ENCODE results near the gene TMEM74B.

The TMEM74B gene

GRCh38 chr20:1184638-1185315 lies at the start of gene TMEM74B:
TMEM74B (minus strand) TSS chr20:1184981; CDS start chr20:1183801, 1,180 bp downstream.
- no peak for DNase-seq (ENCODE audit: extremely low read depth, insufficient read length)
- TF ChIP-seq, protein P1, sequence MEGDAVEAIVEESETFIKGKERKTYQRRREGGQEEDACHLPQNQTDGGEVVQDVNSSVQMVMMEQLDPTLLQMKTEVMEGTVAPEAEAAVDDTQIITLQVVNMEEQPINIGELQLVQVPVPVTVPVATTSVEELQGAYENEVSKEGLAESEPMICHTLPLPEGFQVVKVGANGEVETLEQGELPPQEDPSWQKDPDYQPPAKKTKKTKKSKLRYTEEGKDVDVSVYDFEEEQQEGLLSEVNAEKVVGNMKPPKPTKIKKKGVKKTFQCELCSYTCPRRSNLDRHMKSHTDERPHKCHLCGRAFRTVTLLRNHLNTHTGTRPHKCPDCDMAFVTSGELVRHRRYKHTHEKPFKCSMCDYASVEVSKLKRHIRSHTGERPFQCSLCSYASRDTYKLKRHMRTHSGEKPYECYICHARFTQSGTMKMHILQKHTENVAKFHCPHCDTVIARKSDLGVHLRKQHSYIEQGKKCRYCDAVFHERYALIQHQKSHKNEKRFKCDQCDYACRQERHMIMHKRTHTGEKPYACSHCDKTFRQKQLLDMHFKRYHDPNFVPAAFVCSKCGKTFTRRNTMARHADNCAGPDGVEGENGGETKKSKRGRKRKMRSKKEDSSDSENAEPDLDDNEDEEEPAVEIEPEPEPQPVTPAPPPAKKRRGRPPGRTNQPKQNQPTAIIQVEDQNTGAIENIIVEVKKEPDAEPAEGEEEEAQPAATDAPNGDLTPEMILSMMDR (IDR thresholded peaks at IDR 0.05; ENCODE audit: insufficient read depth, low read length, poor library complexity, severe bottlenecking): no peak
- peak within 1 kb of the TSS; percentile 42 for H3K4me3 ChIP-seq (replicated peaks; ENCODE audit: low read depth, low read length)
- H3K27me3 ChIP-seq (replicated peaks; ENCODE audit: control insufficient read depth, insufficient read depth, low read length): peaks cover 4% of the 10 kb centered on the region; the same call in 1 of the 2 replicates
- no peaks in the 10 kb centered on the region for H3K36me3 ChIP-seq (ENCODE audit: control insufficient read depth, insufficient read depth, low read length)

DNA sequence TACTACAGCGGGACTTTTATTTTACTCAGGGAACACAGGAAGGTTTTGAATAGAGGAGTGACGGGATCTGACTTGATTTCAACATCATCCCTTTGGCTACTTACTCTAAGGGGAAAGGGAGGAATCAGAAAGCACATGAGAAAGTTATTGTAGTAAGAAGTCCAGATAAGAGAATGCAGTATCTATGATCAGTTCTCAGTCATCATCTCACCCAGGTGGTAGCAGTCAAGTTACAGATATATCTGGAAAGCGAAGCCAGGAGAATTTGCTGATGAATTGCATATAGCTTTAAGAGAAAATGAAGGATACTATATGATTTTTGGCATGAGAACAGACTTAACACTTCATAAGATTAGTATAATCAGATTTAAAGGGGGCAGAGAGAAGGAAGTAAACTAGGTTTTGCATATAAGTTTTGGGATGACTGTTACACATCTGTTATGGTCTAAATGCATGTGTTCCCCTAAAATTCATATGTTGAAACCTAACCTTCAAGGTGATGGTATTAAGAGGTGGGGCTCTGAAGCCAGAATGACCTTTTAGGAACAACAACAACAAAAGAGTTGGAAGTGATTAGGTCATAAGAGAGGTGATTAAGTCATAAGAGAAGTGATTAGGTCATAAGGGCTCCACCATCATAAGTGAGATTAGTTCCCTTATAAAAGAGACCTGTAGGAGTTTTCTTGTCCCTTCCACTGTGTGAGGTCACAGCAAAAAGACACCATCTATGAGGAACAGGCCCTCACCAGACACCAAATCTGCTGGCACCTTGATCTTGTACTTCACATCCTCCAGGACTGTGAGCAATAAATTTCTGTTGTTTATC lies 47.7 kb upstream of the TMEM74B start:
- Histone ChIP-seq H3K27me3 (replicated peaks; ENCODE audit: control insufficient read depth, insufficient read depth, low read length) (no peaks in the 10 kb centered on the region), H3K36me3 (ENCODE audit: control insufficient read depth, insufficient read depth, low read length) (no peaks in the 10 kb centered on the region)
- TF ChIP-seq, protein P1 (IDR thresholded peaks at IDR 0.05; ENCODE audit: insufficient read depth, low read length, poor library complexity, severe bottlenecking): no peak

GRCh38 chr20:1229541-1229940 lies 44.8 kb upstream of the TMEM74B start:
- Histone ChIP-seq H3K27me3 (replicated peaks; ENCODE audit: control insufficient read depth, insufficient read depth, low read length) (no peaks in the 10 kb centered on the region; the same call in 1 of the 2 replicates), H3K36me3 (ENCODE audit: control insufficient read depth, insufficient read depth, low read length) (no peaks in the 10 kb centered on the region), H3K4me3 (replicated peaks; ENCODE audit: low read depth, low read length) (no peak overlapping the region)
- DNase-seq (ENCODE audit: extremely low read depth, insufficient read length): no peak
- TF ChIP-seq, protein P1 (IDR thresholded peaks at IDR 0.05; ENCODE audit: insufficient read depth, low read length, poor library complexity, severe bottlenecking): no peak

More for the DNA sequence above, 47.7 kb upstream of the TMEM74B start:
- H3K4me3 ChIP-seq (replicated peaks; ENCODE audit: low read depth, low read length): no peak overlapping the region
- peak; percentile 18 for DNase-seq (ENCODE audit: extremely low read depth, insufficient read length)

DNA sequence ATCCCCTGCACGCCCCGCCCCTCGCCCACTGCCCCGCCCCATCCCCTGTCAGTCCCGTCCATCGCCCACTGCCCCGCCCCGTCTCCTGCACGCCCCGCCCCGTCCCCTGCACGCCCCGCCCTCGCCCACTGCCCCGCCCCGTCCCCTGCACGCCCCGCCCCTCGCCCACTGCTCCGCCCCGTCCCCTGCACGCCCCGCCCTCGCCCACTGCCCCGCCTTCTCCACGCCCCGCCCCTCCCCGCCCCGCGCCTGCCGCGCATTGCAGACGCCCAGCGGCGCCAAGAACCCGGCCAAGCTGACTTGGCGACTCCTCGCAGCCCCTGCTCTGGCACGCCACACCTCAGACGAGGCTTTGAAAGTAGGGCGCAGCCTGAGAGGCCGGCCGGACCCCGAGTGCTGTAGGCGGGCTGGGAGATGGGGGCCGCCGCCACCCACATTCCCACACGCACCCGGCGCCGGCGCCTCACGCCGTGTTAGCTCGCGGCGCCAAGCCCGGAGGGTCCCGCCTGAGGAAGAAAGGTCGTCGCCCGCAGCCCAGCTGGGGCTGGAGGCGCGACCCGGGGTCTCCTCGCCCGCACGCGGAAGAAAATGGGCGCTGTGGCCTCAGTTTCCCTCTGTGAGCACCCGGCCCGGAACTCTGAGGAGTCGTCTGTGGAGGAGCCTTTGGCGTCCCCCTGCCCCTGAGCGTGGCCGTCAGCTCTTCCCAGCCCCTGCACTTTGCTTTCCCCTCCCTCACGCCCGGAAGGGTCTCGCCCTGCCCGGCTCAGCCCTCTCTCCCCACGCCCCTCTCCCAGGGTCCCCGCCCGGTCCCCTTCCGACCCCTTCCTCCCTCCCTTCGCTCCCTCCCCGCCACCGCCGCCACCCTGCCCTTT lies 41.2 kb upstream of the TMEM74B start, which contains the start of gene RAD21L1:
Gene RAD21L1, plus strand, starts transcription at position 262 of the 872 bp plus-strand sequence. CDS start 2,410 bp downstream, outside the sequence.
- Histone ChIP-seq H3K27me3 (replicated peaks; ENCODE audit: control insufficient read depth, insufficient read depth, low read length) (no peaks in the 10 kb centered on the region; the same call in 1 of the 2 replicates), H3K4me3 (replicated peaks; ENCODE audit: low read depth, low read length) (peak within 1 kb of the TSS; percentile 58), H3K36me3 (ENCODE audit: control insufficient read depth, insufficient read depth, low read length) (no peaks in the 10 kb centered on the region)
- TF ChIP-seq, protein P1 (IDR thresholded peaks at IDR 0.05; ENCODE audit: insufficient read depth, low read length, poor library complexity, severe bottlenecking): no peak
- peak; percentile 50 for DNase-seq (ENCODE audit: extremely low read depth, insufficient read length)

- TF ChIP-seq, protein P1 (IDR thresholded peaks at IDR 0.05; ENCODE audit: insufficient read depth, low read length, poor library complexity, severe bottlenecking): no peak
- H3K4me3 ChIP-seq (replicated peaks; ENCODE audit: low read depth, low read length): no peak overlapping the region
- peak; percentile 22 for DNase-seq (ENCODE audit: extremely low read depth, insufficient read length)
- no peaks in the 10 kb centered on the region for H3K36me3 ChIP-seq (ENCODE audit: control insufficient read depth, insufficient read depth, low read length)
- H3K27me3 ChIP-seq (replicated peaks; ENCODE audit: control insufficient read depth, insufficient read depth, low read length): no peaks in the 10 kb centered on the region; the same call in 1 of the 2 replicates
Observed at GRCh38 chr20:1225263-1225782, 40.5 kb upstream of the TMEM74B start.

Data from GM06990 (cell line).